Measurements from ENCODE around the gene EIF4G1. TPM values are rescaled to one million over a fixed set of nuclear protein-coding genes. Genes with fewer than 3 reads are reported as not detected.

The EIF4G1 gene
- total RNA-seq, 1 experiment from 2014 or later = 798 TPM

DNA sequence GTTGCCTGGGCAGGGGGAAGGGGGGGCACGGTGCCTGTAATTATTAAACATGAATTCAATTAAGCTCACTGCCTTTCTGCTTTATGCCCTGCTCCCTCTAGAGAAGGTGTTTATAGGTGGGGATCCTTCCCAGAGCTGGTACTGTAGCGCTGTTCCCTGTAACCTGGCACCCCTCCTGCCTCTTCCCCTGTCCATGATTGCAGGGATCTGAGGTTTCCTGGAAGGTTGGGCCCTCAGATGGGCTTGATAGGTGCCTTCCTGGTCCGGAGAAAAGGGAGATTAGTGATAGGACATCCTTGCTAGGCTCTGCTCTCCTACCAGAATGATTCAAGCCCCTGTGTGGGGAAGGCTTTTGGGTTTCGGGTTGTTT, 20.9 kb downstream of the EIF4G1 start:
- Histone ChIP-seq H3K9me3 (ENCODE audit: control insufficient read depth, insufficient read depth, low read depth, low read length) (no peaks in the 10 kb centered on the region), H3K4me3 (ENCODE audit: low read depth in 2 of 2, low read length in 2 of 2) (peak overlapping the region; percentile 53 to 80), H3K36me3 (ENCODE audit: control insufficient read depth, insufficient read depth, low read length) (0 out of 2 replicates have a peak, but pooled peaks cover 11% of the 10 kb centered on the region), H3K27me3 (ENCODE audit: control insufficient read depth, insufficient read depth, low read length) (no peaks in the 10 kb centered on the region), H3K27ac (ENCODE audit: low read length) (peak overlapping the region; percentile 82), H3K4me1 (ENCODE audit: control insufficient read depth, insufficient read depth, low read length) (peaks cover 58% of the 10 kb centered on the region)
- intact Hi-C loops (cut with micrococcal nuclease; ENCODE audit: unreplicated experiment) = no loop called here
- in situ Hi-C loops (cut with HindIII; ENCODE audit: low pct_unique_long_range_greater_than_20kb, low sequenced_read_pairs) = no loop called here
- DNase-seq (ENCODE audit: low read depth, low spot score) = no peak
- no TSS peak for BruUV-seq (replicated peaks)
- TF ChIP-seq, protein P1, sequence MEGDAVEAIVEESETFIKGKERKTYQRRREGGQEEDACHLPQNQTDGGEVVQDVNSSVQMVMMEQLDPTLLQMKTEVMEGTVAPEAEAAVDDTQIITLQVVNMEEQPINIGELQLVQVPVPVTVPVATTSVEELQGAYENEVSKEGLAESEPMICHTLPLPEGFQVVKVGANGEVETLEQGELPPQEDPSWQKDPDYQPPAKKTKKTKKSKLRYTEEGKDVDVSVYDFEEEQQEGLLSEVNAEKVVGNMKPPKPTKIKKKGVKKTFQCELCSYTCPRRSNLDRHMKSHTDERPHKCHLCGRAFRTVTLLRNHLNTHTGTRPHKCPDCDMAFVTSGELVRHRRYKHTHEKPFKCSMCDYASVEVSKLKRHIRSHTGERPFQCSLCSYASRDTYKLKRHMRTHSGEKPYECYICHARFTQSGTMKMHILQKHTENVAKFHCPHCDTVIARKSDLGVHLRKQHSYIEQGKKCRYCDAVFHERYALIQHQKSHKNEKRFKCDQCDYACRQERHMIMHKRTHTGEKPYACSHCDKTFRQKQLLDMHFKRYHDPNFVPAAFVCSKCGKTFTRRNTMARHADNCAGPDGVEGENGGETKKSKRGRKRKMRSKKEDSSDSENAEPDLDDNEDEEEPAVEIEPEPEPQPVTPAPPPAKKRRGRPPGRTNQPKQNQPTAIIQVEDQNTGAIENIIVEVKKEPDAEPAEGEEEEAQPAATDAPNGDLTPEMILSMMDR (IDR thresholded peaks at IDR 0.05) = no peak
- no peak for TF ChIP-seq POLR2AphosphoS5 (IDR thresholded peaks at IDR 0.05; ENCODE audit: low read depth, low read length)
- TF ChIP-seq REST (IDR thresholded peaks at IDR 0.05; ENCODE audit: insufficient read depth in 1 of 2, low read depth in 2 of 2, low read length in 1 of 2) = no peak
- TF ChIP-seq TCF7L2 (IDR thresholded peaks at IDR 0.05; ENCODE audit: low read depth, low read length) = no peak
- no peak for TF ChIP-seq SIN3A (IDR thresholded peaks at IDR 0.05; ENCODE audit: borderline replicate concordance, insufficient read depth, low read depth, low read length)
- ChIA-PET CTCF (no interaction called here), POLR2A (no interaction called here)
- peak; percentile 47 for ATAC-seq

DNA sequence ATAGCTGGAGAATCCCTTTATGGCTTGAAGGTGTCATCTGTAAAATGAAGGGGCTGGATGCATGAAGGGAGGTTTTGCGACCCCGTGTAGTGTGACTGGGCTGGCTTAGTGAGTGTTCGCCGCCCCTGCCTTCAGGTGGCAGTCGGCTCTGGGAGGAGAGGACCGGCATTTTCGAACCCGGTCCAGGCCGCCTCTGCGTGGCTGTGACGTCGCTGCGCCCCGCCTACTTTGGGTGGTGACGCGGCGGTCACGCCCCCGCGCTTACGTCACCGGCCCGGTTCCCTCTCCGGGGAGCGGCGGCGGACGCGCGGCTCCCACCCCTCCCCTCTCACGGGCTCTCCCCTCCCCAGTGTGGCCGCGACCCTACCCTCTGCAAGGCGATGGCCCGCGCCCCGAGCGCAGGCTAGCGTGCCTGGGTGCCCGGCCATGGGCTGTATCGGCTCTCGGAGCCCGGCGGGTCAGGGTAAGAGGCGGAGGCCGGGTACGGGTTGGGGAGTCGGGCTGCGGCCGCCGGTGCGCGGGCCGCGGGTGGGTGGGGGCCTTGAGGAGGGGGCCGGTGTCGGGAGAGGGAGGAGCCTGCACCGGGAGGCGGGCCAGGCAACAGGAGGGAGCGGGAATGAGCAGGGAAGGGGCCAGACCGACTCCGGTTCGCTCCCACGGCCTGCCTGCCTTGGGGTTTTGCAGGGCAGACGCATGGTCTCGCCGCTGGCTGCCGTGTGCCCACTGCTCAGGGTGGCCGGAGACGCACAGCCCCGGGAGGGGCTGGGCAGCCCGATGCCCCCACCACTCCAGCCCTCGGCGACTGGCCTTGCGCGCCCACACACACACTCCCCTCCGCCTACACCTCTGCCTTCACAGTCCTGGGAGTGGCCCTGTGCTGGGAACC, 21.5 kb downstream of the EIF4G1 start:
- Histone ChIP-seq H3K36me3 (ENCODE audit: control insufficient read depth, insufficient read depth, low read length) (0 out of 2 replicates have a peak, but pooled peaks cover 11% of the 10 kb centered on the region), H3K4me3 (ENCODE audit: low read depth in 2 of 2, low read length in 2 of 2) (peak overlapping the region; percentile 53 to 80), H3K27me3 (ENCODE audit: control insufficient read depth, insufficient read depth, low read length) (no peaks in the 10 kb centered on the region), H3K9me3 (ENCODE audit: control insufficient read depth, insufficient read depth, low read depth, low read length) (no peaks in the 10 kb centered on the region), H3K27ac (ENCODE audit: low read length) (peak overlapping the region; percentile 92), H3K4me1 (ENCODE audit: control insufficient read depth, insufficient read depth, low read length) (peaks cover 58% of the 10 kb centered on the region)
- DNase-seq (ENCODE audit: low read depth, low spot score) (no peak), ATAC-seq (peak; percentile 79)
- in situ Hi-C loops (cut with HindIII; ENCODE audit: low pct_unique_long_range_greater_than_20kb, low sequenced_read_pairs) = no loop called here
- POLR2A ChIA-PET = no interaction called here
- TF ChIP-seq SIN3A (IDR thresholded peaks at IDR 0.05; ENCODE audit: borderline replicate concordance, insufficient read depth, low read depth, low read length) (peak; percentile 96; the same call in 1 of the 2 replicates), POLR2AphosphoS5 (IDR thresholded peaks at IDR 0.05; ENCODE audit: low read depth, low read length) (peak; percentile 96), REST (IDR thresholded peaks at IDR 0.05; ENCODE audit: insufficient read depth in 1 of 2, low read depth in 2 of 2, low read length in 1 of 2) (peak in 1 of 2 experiments; percentile 61; a peak in 1 of 4 replicates)
- TF ChIP-seq, protein P1 (IDR thresholded peaks at IDR 0.05) = no peak
- intact Hi-C loops (cut with micrococcal nuclease; ENCODE audit: unreplicated experiment) = no loop called here
- no TSS peak for BruUV-seq (replicated peaks)
- CTCF ChIA-PET = no interaction called here
